Measurements from ENCODE around the gene MCF2.

Gene MCF2

GRCh38 chrX:139585613-139586012 is 122.4 kb downstream of the MCF2 start:
- DNase-seq (ENCODE audit: low read depth): no peak

- DNase-seq (ENCODE audit: low read depth): no peak
Measured at GRCh38 chrX:139581068-139581467, 126.9 kb downstream of the MCF2 start.

- no peak for DNase-seq (ENCODE audit: low read depth)
Measured at GRCh38 chrX:139566981-139567380, 141.0 kb downstream of the MCF2 start.

- no peak for DNase-seq (ENCODE audit: low read depth)
Measured at GRCh38 chrX:139563251-139563650, 144.7 kb downstream of the MCF2 start.

- no peak for DNase-seq (ENCODE audit: low read depth)
Measured at GRCh38 chrX:139560221-139560620, 147.7 kb downstream of the MCF2 start.

GRCh38 chrX:139559383-139560042 is 148.5 kb downstream of the MCF2 start:
- DNase-seq (ENCODE audit: low read depth): no peak

GRCh38 chrX:139554991-139555675 is 152.8 kb downstream of the MCF2 start:
- no peak for DNase-seq (ENCODE audit: low read depth)

- no peak for DNase-seq (ENCODE audit: low read depth)
Measured at GRCh38 chrX:139554376-139554775, 153.6 kb downstream of the MCF2 start.

GRCh38 chrX:139544591-139544990 is 163.4 kb downstream of the MCF2 start:
- no peak for DNase-seq (ENCODE audit: low read depth)

GRCh38 chrX:139543920-139544319 is 164.0 kb downstream of the MCF2 start:
- DNase-seq (ENCODE audit: low read depth): no peak

GRCh38 chrX:139542652-139543051 is 165.3 kb downstream of the MCF2 start:
- no peak for DNase-seq (ENCODE audit: low read depth)

- DNase-seq (ENCODE audit: low read depth): no peak
Measured at GRCh38 chrX:139538907-139539790, 168.8 kb downstream of the MCF2 start.

- DNase-seq (ENCODE audit: low read depth): no peak
Measured at GRCh38 chrX:139533444-139533843, 174.5 kb downstream of the MCF2 start.

GRCh38 chrX:139532834-139533233 is 175.1 kb downstream of the MCF2 start:
- no peak for DNase-seq (ENCODE audit: low read depth)

Data from stimulated activated CD8-positive, alpha-beta memory T cell treated with anti-CD3 and anti-CD28 coated beads, Interleukin-7, amount 100 ng/mL, for 24 hours (primary cell).